Measurements from ENCODE around the gene TPRA1.
"Not testable (repeated sequence)": the region's sequence is repeated elsewhere in the genome, so short reads cannot be mapped to it uniquely, and the experiment has no call there.

TPRA1 gene

GRCh38 chr3:127615631-127616305, 25.2 kb upstream of the TPRA1 start:
- DNase-seq = no peak

GRCh38 chr3:127614928-127615589, 24.5 kb upstream of the TPRA1 start:
- DNase-seq = no peak

DNA sequence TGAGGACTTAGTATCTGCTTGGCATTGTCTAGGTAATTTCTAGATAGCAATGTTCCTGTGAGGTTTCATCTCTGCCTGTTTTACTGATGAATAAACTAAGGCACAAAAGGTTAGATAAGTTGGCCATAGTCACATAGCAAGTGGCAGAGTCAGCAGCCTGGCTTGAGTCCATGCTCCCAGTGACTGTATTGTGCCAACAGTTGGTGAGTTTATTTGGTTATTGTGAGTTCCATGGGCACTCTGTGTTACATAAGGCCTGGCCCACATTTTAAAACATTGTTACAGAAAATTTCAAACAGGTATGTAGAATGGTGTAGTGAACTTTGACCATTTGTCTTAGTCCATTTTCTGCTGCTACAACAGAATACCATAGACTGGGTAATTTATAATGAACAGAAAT, 22.9 kb upstream of the TPRA1 start:
- DNase-seq = no peak

DNA sequence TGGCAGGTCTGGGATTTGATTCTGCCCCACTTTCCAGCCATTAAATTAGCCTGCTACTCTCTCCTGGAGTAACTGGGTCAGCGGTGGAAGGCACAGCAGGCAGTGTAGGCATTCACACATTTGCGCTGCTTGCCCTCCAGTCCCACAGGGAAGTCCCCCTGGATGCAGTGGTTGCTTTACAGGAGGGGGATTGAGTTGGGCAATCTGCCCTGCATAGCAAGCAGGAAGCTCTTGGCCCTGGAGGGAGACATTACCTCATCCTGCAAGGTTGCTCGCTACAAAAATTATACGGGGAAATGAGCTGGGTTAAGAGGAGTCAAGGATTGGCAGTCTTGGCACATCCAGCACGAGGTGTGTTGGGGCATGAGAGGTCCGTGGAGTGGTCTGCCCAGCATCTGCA, 22.4 kb upstream of the TPRA1 start:
- DNase-seq = no peak

- DNase-seq = no peak
Observed at GRCh38 chr3:127611251-127611650, 20.7 kb upstream of the TPRA1 start.

GRCh38 chr3:127610105-127610504, 19.6 kb upstream of the TPRA1 start:
- DNase-seq = no peak

GRCh38 chr3:127608362-127608718, 17.8 kb upstream of the TPRA1 start:
- DNase-seq = no peak

- no peak for DNase-seq
Observed at GRCh38 chr3:127607675-127608361, 17.3 kb upstream of the TPRA1 start.

- DNase-seq = no peak
Observed at GRCh38 chr3:127606981-127607595, 16.6 kb upstream of the TPRA1 start.

DNA sequence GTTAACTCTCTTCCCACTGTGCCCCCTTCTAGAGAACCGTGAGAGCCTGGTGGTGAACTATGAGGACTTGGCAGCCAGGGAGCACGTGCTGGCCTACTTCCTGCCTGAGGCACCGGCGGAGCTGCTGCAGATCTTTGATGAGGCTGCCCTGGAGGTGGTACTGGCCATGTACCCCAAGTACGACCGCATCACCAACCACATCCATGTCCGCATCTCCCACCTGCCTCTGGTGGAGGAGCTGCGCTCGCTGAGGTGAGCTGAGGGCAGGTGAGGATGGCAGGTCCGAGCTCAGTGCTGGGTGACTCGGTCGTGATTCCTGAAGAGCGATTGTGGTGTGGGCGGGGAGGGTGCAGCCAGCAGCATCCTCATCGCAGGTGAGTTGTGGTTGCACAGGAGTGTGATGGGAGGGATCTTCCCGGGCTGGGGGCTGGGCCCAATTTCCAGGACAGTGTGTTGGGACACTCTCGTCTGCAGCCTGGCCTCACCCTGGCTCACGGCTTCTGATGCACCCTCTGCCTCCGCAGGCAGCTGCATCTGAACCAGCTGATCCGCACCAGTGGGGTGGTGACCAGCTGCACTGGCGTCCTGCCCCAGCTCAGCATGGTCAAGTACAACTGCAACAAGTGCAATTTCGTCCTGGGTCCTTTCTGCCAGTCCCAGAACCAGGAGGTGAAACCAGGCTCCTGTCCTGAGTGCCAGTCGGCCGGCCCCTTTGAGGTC, 15.7 kb upstream of the TPRA1 start:
- DNase-seq = no peak

- DNase-seq = not testable (repeated sequence)
Observed at GRCh38 chr3:127605547-127605946, 15.0 kb upstream of the TPRA1 start.

DNA sequence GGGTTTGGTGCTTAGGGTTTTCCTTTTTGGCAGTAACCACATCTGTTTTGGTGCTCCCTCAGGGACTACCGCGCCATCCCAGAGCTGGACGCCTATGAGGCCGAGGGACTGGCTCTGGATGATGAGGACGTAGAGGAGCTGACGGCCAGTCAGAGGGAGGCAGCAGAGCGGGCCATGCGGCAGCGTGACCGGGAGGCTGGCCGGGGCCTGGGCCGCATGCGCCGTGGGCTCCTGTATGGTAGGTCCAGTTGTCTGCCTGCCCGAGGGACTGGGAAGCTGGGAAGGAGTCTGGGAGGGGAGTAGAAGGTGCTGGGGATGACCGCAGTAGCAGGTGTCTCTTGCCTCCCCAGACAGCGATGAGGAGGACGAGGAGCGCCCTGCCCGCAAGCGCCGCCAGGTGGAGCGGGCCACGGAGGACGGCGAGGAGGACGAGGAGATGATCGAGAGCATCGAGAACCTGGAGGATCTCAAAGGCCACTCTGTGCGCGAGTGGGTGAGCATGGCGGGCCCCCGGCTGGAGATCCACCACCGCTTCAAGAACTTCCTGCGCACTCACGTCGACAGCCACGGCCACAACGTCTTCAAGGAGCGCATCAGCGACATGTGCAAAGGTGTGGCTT, 14.1 kb upstream of the TPRA1 start:
- no peak for DNase-seq

GRCh38 chr3:127604035-127604434, 13.5 kb upstream of the TPRA1 start:
- DNase-seq = no peak

GRCh38 chr3:127600749-127601456, 10.4 kb upstream of the TPRA1 start:
- no peak for DNase-seq

DNA sequence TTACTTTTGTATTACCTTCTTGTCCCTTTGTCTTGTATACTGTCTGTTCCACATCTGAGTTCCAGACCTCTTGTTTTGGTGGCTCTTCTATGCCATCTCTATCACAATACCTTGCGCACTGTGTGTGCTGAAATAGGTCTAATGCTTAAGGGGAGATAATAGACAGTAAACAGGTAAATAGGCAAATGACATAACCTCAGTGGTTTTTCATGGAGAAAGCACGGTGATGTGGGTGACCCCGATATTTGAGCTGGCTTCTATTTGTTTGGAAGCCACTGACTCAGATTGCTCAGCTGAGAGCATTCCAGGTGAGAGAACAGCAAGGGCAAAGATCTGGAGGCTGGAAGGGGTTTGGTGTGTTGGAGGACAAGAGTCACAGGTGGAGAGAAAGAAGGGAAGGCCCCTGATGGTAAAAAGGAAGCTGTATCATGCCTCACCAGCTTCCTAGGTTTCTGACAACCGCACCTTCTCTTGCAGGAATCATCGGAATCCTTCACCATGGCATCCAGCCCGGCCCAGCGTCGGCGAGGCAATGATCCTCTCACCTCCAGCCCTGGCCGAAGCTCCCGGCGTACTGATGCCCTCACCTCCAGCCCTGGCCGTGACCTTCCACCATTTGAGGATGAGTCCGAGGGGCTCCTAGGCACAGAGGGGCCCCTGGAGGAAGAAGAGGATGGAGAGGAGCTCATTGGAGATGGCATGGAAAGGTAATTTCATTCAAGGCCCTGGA, 8.5 kb upstream of the TPRA1 start:
- no peak for DNase-seq

- no peak for DNase-seq
Observed at GRCh38 chr3:127597020-127597771, 6.7 kb upstream of the TPRA1 start.

DNA sequence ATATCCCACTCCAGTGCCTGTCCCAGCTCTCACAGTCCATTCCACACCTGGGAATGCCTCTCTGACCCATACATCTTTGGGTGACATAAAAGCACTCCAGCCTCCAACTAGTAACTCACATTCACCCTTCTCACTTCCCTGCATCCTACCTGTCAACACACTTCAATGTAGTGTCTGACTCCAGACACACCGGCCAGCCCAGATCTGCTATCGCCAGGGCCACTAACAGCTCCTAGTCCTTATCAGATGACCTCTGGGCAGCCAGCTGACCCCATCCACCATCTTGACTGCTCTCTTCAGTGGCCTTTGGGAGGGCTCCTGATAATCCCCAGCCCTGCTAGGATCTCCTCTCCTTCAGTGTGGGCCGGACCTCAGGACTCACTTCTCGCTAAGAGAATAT, 4.8 kb upstream of the TPRA1 start:
- no peak for DNase-seq

GRCh38 chr3:127593178-127593577, 2.6 kb upstream of the TPRA1 start:
- DNase-seq = no peak

GRCh38 chr3:127590282-127590592, 296 bp downstream of the TPRA1 start:
- DNase-seq = no peak

- DNase-seq = no peak
Observed at GRCh38 chr3:127589600-127590281, 792 bp downstream of the TPRA1 start.

Data from CD4-positive, alpha-beta T cell treated with Interleukin-15 for 1 hour (primary cell).